ENCODE data around the gene CHMP4A.

GRCh38 chr14:24186831-24187538 is 26.3 kb downstream of the CHMP4A start:
- TF ChIP-seq EZH2 (IDR thresholded peaks at IDR 0.05; ENCODE audit: low read length, unreplicated experiment) (no peak), EZH2phosphoT487 (IDR thresholded peaks at IDR 0.05; ENCODE audit: borderline replicate concordance, low read length) (no peak), CTCF (conservative IDR thresholded peaks at IDR 0.05; ENCODE audit: low read depth, low read length) (no peak)
